ENCODE data around the gene SLC6A6.

DNA sequence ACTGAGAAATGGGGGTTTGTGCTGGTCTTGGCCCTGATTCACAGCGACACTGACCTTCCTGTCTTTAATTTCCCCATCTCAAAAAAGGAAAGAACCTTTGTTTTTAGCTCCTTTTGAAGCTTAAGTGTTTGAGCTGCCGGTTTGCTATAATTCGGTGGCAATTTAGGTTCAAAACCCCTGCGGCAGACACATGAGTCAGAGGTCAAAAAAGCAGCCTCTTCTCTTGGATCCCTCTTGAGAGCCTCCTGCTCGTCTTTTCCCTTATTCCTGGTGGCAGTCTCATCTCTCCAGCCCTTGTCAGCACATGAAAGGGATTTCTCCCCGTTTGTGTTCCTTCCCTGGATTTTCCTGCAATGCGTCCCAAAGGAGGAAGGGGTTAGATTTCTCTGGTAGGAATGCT lies 73.2 kb downstream of the SLC6A6 start:
- TF ChIP-seq, protein P1, sequence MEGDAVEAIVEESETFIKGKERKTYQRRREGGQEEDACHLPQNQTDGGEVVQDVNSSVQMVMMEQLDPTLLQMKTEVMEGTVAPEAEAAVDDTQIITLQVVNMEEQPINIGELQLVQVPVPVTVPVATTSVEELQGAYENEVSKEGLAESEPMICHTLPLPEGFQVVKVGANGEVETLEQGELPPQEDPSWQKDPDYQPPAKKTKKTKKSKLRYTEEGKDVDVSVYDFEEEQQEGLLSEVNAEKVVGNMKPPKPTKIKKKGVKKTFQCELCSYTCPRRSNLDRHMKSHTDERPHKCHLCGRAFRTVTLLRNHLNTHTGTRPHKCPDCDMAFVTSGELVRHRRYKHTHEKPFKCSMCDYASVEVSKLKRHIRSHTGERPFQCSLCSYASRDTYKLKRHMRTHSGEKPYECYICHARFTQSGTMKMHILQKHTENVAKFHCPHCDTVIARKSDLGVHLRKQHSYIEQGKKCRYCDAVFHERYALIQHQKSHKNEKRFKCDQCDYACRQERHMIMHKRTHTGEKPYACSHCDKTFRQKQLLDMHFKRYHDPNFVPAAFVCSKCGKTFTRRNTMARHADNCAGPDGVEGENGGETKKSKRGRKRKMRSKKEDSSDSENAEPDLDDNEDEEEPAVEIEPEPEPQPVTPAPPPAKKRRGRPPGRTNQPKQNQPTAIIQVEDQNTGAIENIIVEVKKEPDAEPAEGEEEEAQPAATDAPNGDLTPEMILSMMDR (conservative IDR thresholded peaks at IDR 0.05 in 1 of 2, IDR thresholded peaks at IDR 0.05 in 1 of 2; ENCODE audit: low read depth in 1 of 2, low read length in 2 of 2): no peak
- TF ChIP-seq EZH2 (IDR thresholded peaks at IDR 0.05; ENCODE audit: low read length, missing control alignments): no peak
